ENCODE measurements around the gene VN1R5.

VN1R5 gene

DNA sequence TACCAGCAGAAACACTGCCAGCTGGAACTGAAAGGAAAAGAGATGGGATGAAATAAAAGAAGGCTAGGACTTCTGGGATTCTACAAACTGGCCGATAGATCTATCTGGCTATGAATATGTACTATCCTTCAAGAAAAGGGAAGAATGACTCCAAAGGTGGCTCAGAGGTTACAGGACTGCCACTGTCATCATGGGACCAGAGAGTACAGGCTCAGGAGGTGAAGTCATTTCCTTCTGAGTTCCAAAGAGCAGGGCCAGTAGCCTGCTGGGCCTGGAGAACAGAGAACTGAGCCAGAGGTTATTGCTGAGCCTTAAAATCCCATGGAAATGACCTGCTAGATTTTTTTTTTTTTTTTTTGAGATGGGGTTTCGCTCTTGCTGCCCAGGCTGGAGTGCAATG lies 48.2 kb downstream of the VN1R5 start:
- no peaks in the 10 kb centered on the region for H3K4me1 ChIP-seq (ENCODE audit: control insufficient read depth, insufficient read depth, low read length)
- H3K27me3 ChIP-seq (replicated peaks; ENCODE audit: control insufficient read depth, insufficient read depth, low read length) = no peaks in the 10 kb centered on the region
- no peak overlapping the region for H3K9ac ChIP-seq (ENCODE audit: low read length)
- no peaks in the 10 kb centered on the region for H3K9me3 ChIP-seq (ENCODE audit: control insufficient read depth, low read length)
- H3K4me3 ChIP-seq (ENCODE audit: low read length) = no peak overlapping the region
- DNase-seq (ENCODE audit: low read depth) = no peak
- peaks cover 36% of the 10 kb centered on the region for H3K36me3 ChIP-seq (ENCODE audit: control insufficient read depth, insufficient read depth, low read length, severe bottlenecking)
